ENCODE data around the gene SLC17A6. TPM values are rescaled to one million over a fixed set of nuclear protein-coding genes. Genes with fewer than 3 reads are reported as not detected.

Gene SLC17A6
- total RNA-seq (2014; rRNA removed; shearing (Covaris generic)): not detected in 2 replicates

GRCh38 chr11:22337596-22338485 is at the start of gene SLC17A6:
Gene SLC17A6, plus strand, starts transcription at chr11:22338381. Its CDS starts 153 bp downstream, at chr11:22338534.
- DNase-seq (ENCODE audit: low spot score): peak; percentile 14

DNA sequence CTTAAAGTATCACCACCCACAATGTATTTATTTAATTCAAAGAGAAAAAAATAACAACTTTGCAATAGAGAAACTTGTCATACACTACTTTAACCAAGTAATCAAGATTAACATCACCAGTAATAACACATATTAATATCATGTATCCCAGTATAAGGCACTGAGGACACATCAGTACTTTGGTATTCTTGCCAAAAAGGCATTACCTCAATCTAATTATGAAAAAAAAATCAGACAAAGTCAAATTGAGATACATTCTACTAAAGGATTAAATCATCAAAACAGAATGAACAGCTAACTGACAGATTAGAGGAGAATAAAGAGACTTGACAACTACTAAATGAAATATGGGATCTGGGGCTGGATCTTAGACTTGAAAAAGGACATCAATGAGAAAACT is 35.8 kb upstream of the SLC17A6 start:
- DNase-seq (ENCODE audit: low spot score): no peak

DNA sequence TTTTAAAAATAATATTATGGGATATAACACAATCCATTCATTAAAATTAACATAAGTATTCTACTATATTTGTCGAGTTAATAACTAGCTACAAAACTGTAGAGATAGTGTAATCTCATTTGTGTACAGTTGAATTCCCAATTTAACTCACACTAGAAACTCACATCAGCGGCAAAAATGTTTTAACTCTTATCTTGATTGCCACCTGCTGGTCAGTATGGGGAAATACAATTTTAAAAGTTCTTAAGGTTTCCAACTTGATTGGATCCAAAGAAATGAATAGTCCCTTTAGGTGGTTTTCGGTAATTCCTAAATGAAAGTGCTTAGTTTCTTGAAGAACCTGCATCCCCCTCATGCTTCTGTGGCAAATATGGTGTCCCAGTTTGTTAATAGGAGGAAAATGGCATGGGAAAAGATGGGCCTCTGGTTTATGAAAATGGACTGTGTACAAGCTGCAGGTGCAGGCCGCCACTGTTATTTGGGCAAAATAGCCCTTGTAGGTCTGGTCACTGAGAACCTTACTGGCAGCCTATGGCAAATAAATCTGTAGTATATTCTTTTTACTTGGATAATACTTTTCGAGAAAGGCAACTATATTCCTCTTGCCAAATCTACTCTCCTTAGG is 33.7 kb upstream of the SLC17A6 start:
- peak; percentile 13 for DNase-seq (ENCODE audit: low spot score)

- DNase-seq (ENCODE audit: low spot score): no peak
Observed at GRCh38 chr11:22317656-22318055, 20.5 kb upstream of the SLC17A6 start.

DNA sequence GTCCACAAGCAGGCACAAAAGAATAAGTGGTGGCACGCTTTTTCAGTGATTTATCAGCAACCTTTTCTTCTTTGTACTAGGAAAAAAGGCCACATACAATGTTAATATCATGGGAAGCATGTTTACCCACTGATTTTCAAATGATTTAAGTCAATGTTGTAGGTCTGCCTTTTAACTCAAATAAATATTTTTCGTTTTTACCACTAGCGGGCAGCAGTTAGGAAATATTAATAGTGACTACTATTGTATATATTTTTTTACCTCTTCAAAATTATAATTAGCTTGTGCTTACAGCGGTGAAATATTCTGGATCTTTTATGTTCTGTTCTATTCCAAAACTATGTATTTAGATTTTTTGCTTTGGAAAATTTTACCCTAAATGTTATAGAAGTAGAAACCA is 6.4 kb upstream of the SLC17A6 start:
- no peak for DNase-seq (ENCODE audit: low spot score)

DNA sequence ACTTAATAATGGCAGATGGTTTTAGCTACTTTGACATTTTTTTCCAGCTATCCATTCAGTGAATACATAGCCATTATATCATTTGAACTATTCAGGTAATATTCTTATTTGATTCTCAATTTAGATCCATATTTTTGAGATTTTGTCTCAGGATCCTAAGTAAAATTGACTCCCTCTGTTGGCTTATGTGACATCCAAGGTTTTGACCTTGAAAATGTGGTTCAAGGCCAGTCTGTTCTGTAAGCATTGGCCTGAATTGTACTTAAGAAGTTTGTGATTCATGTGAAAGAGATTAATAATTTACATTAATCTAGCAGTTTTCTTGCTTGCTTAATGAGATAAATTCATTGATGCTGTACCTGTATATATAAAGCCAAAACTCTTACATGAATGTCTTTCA is 1.6 kb upstream of the SLC17A6 start:
- no peak for DNase-seq (ENCODE audit: low spot score)

DNA sequence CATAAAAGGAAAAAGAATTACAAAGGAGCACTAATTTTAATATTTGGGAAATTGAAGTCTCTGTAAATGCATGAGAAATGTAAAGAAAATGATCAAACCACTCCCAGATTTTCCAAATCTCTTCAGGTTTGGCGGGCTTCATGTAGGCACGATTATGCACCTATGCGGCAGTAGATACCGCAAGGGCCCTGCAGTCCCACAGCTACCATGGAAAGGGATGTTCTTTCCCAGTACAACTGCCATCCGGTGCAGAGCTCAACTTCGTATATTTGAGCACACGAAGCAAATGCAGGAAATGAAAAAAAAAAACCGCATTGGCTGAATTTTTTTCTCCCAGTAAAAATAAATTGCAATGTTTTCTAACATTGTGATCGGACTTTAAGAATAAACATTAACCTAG is 1.4 kb downstream of the SLC17A6 start:
- no peak for DNase-seq (ENCODE audit: low spot score)

DNA sequence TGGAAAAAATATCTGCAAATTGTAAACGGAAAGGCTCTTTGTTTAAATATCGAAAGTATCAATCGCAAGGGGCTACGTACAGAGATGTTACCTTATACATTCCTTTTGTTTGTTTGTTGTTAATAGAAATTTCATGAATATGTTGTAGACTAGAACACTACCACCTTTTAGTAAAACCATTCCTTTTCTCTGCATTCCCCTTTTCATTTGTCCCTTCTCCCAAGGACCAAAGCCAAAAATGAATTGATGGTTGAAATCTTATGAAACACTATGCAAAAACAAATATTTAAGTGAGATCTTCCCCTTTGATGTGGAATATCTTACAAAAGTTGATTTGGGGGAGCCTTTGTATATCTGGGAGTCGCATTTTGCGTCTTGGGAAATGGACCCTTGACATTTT is 2.1 kb downstream of the SLC17A6 start:
- DNase-seq (ENCODE audit: low spot score): no peak

- no peak for DNase-seq (ENCODE audit: low spot score)
Observed at GRCh38 chr11:22340701-22341587, 2.8 kb downstream of the SLC17A6 start.

- DNase-seq (ENCODE audit: low spot score): no peak
Observed at GRCh38 chr11:22341588-22341931, 3.4 kb downstream of the SLC17A6 start.

DNA sequence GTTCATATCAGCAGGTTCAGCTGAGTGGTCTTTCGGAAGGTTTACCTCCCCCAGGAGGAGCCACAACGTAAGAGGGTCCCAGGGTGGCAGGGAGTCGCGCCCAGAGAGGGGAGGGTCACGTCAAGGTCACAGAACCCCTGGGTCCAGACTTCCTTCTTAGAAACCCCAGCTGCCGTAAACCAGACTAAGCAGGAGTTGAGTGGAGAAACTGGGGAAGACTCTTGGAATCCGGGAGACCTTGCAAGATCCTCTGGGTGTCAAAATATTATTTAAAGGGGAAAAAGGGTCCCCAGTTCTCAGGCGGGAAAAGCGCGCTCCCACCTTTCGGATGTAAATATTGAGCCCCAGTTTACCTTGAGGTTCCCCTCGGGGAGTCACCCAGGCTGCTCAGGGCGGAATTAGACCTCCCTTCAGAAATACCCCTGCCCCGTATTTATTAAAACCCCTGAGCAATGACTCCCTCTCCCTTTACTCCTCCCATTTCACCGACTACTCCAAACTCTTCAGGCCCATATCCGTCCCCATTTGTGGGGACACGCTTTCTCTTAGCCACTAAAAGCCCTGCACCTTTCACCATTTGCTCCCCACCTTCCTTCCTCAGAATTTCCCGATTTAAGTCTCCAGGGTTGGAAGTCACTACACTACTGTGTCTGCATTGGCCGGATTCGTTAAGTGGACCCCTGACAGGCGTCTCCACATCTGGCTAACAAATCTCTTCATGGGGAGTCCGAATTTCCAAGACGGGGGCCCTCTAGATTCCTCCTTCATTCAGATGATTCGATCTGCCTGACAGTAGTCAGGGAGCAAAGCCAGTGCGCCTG is 4.2 kb downstream of the SLC17A6 start:
- DNase-seq (ENCODE audit: low spot score): no peak

GRCh38 chr11:22343032-22343324 is 4.8 kb downstream of the SLC17A6 start:
- no peak for DNase-seq (ENCODE audit: low spot score)

DNA sequence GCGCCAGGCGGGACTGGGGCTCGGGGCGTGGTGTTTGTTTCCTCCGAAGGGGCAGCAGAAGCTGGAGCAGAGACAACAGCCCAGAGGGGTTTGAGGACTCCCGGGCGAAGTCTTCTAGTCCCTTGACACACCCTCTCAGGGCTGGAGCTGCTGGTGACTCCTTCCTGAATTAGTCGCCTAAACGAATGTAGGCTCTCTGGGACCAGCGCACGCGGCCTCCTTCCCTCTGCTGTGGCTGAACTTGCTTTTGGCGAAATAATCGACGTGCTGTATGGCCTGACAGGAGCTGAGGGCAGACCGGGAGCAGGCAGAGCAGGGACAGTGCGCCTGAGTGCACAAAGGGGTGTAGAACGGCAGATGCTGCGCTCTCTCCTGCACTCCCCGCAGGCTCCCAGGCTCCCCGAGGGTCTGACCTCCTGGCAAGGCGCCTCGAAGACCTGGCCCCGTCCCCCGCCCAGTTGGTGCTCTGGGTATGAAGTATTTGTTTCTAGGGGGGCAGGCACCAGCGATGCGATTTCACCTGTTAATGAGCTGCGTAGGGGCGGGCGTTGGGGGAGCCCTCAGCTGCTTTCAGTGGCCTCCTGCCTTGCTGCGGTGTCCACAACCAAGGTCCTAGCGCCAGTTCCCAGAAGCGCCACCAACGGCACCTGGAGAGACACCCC is 5.3 kb downstream of the SLC17A6 start:
- no peak for DNase-seq (ENCODE audit: low spot score)

GRCh38 chr11:22344081-22344480 is 5.9 kb downstream of the SLC17A6 start:
- no peak for DNase-seq (ENCODE audit: low spot score)

- DNase-seq (ENCODE audit: low spot score): no peak
Observed at GRCh38 chr11:22346282-22346681, 8.1 kb downstream of the SLC17A6 start.

DNA sequence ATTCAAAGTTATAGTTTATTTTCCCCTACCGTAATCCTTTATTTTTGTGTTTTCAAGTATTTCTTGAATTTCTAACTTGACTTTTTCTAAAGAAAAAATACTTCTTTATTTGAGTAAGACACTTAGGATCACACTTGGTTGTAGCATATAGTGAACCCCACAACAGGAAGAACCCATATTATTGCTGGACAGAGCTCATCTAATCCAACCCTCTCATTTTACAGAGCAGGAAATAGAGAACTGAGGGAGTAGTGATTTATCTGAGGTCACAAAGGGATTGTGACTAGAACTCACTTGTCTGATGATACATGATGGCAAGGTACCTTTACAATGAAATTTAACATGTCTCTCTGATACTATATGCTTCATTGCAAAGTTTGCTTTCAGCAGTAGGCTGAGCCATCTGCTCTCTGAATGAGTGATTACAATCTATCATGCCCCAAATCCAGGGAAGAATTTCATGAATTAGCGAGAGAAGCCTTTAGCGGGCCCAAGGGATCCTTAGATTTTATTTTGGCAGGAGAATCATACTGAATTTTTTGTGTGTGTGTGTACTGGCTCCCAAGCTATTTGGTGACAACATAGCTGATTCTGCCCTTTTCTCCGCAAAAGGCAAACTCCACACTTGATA is 9.8 kb downstream of the SLC17A6 start:
- no peak for DNase-seq (ENCODE audit: low spot score)

- no peak for DNase-seq (ENCODE audit: low spot score)
Observed at GRCh38 chr11:22349491-22349890, 11.3 kb downstream of the SLC17A6 start.

DNA sequence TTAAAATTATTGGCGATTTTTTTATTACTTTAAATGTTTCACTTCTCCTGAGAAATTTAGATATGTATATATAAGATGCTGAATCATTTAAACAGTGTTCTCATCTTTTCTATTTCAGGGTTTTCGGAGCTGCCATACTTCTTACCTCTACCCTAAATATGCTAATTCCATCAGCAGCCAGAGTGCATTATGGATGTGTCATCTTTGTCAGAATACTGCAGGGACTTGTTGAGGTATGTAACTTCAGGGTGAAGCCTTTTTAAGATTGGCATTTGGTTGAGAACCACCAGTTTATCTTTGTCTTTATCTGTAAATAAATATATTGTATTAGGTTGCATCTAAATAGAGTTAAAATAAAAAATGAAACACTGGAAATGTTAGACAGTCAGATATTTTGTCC is 21.1 kb downstream of the SLC17A6 start:
- no peak for DNase-seq (ENCODE audit: low spot score)

- no peak for DNase-seq (ENCODE audit: low spot score)
Observed at GRCh38 chr11:22371160-22371559, 33.0 kb downstream of the SLC17A6 start.

DNA sequence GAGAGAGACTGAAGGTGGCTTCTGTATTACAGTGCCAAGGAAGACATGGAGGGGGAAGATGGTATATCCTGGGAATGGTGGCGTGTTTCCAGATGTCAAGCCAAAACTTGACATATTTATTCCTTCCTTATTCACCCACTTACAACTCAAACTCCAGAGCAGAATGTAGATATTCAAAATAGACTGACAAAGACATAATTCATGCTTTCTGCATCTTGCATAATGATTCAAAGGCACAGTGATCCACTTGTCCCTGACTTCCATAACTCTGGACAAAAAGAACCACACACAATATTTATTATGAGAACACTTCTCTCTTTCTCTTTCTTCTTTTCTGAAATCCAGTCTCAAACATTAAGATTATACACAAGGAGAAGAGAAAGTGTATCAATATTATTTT is 48.9 kb downstream of the SLC17A6 start:
- DNase-seq (ENCODE audit: low spot score): no peak

Measured in A172 (cell line).